Stromal cell of bone marrow (primary cell): ENCODE data around the gene HIVEP3.
A peak's percentile ranks its signal among the peaks of the same experiment; 100 is the strongest.

ENCODE experiments used
- DNase-seq: peaks from one replicate; pipeline ENCODE4 v3.0.0-alpha.2; 2012; ENCODE audit warnings: low read depth

HIVEP3 gene

DNA sequence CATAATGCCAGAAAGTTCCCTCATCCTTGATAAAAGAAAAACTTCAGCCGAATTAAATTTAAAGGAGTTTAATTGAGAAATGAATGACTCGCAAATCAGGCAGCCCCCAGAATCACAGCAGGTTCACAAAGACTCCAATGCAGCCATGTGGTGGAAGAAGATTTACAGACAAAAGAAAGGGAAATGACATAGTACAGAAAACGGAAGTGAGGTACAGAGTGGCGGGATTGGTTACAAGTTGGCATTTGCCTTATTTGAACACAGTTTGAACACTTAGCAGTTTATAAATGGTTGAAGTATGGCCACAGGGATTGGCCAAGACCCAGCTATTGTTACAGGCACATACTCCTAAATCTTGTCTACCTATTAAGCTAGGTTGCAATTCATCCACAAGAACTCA is 46.6 kb downstream of the HIVEP3 start:
- DNase-seq = no peak

DNA sequence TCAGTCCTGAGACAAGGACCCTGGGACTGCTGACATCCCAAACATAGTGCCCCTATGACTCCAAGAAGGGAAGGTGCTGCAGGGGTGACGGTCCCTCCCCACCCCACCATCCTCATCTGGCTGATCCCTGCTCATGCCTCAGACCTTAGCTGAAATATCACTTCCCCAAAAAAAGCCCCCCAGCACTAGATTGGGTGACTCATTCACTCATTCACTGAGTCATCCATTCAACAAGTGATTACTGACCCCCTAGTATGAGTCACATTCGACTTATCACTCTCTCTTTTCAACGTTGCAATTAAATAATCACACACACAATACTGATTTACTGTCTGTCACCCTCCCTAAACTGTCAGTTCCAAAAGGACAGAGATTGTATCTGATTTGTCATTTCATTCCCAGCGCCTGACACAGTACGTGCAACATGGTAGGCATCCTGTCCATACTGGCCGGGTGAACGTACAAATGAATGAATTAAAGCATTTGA is 48.6 kb downstream of the HIVEP3 start:
- no peak for DNase-seq

DNA sequence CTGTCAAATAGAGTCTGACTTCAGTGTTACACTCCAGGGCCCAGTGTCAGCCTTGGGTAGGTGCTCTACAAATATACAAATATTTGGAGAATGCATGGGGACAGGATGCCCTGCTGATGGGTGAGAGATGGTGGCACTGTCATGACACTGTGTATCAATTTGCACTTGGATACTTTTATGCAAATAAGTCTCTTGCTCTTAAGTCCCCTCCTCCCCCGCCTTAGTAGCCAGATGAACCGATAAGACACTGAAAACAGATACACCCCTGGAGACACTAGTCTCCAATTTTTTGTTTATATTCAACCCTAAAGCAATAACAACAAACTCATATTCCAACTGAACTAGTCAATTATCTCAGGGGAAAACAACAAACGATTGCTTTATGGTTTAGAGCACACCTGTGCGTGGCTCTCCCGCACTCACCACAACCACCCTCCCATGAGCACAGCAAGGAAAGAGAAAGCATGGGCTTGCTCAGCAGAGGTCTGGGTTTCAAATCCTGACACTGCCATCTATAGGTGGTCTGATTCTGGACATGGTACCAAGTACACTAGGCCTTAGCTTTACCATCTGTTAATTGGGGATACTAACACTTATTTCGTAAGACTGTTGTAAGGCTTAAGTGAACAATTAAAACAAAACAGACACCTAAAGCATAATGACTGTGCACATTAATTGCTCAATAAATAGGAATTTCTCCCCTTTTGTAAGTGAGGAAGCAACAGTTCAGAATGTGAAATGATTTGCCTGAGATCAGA is 50.3 kb downstream of the HIVEP3 start:
- DNase-seq = no peak

DNA sequence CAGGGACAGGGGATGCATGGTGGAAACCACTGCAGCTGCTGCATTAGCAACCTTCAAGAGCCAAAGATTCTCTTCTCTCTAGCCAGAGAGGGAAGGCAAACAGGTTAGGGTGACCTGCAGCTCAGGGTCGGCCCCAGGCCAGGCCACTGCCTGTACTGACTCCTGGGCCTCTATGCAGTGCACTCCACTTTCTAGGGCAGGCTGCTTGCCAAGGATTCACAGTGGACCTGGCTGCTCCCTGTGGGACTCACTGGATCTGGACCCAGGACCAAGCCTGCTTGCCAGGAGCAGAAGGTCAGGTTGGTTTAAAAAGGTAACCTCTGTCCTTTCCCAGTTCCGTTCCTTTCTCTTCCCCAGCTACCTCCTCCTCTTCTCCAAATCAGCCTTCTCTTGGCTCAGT is 52.4 kb downstream of the HIVEP3 start:
- DNase-seq = no peak

DNA sequence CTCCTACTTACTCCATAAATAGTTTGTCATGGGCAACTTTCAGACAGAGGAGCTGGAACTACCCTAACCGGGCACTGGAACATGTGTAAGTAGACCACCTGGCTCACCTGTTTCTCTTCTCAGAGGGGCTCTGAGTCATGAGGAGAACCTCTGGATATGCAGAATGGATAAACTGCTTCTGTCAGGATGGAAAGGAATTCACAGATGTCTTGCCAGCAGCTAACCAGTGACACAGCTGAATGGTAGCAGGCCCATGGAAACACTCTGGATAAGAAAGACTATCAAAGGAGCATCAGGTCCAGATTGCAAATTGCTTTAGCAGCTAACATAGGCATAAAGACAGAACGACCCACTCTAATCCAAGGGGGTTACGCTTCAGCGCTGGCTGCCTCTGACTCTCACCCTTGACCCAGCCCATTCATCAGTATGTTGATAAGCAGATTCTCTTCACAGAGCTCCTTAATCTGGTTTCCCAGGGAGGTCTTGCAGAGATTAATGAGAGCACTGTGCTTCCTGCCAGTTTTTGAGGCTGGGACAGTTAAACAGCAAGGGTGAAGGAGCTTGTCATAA is 54.2 kb downstream of the HIVEP3 start:
- DNase-seq = no peak

DNA sequence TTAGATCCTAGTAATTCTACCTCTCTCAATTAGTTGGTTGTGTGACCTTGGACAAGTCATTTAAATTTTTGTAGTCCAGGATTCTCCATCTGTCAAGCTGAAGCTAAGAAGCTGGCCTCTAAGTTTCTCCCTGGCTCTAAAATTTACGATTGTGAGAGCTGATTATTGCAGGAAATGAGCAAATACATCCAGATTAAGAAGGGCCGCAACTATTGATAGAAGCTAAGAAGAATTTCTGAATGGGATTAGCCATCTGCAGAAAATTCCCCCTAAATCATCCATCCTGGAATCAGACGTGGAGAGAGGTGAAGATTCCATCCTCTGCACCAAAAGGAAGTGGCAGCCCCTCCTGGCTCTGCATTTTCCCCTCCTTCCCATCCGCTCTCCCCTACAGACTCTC is 55.0 kb downstream of the HIVEP3 start:
- no peak for DNase-seq

DNA sequence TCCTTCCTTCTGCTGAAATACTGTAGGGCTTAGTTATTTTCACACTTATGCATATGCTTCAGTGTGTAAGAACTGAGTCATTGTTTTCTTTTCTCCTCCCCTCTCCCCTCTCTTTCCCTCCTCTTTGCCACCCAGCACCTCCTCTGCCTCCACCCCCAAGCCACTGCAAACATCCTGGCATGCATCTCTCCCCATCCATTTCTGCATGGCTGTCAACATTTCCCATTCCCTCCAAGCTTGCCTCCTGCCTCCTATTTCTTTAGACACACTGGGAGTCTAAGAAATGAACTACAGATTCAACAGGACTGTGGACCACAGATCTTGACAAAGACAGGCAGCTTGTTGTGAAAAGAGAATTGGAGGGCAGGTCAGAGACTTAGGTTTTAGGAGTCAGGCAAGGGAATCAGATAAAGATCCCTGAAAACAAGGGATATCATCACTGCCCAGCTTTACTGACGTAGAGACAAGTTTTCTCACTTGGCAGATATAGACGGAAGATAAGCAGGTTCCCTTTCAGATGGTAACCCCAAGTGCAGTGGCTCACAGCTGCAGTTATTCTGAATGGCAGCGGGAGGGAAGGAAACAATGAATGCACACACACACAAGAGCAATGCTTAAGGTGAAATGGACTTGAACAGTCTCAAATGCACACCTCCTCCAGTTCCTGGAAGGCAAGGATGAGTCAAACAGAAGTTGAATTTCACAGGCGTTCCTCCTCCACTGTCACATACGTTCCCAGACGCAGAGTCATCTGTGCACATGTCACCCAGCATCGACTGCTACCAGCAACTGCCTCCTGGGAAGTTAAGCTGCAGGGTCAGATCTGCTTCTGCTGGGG is 56.1 kb downstream of the HIVEP3 start:
- no peak for DNase-seq

DNA sequence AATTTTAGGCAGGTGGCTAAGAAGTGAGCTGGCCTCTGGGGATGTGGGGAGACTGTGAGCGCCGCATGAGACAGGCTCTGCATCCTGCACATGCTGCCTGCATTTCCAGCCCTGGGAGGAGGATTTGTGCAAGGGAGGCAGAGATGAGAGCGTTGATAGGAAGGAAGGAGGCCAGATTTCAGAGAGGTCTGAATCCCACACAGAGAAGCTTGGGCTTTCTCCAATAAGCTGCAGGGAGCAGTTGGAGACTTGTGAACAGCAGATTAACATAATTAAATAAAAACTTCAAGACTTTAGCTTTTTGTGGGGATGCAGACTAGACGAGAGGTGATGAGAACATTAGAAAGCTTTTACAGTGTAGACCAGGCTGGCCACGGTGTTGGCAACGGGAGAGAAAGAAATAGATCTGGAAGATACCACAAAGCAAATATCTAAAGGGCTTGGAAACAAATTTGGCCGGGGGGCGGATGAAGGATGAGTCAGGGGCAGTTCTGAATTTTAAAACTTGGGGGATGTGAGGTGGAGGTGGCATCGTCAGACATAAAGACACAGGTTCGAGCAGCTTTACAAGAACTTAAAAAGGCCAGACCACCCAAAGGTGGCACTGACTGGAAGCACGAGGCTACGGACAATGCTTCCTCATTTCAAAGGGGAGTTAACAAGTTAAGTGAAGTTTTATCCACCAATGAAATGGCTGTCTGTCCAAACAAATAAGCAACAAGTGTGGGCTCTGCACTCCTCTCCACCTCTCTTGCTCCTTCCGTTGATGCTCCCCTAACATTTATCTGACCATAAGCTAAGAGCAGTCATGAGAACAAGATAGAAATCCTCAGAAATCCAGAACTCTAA is 57.0 kb downstream of the HIVEP3 start:
- DNase-seq = no peak

DNA sequence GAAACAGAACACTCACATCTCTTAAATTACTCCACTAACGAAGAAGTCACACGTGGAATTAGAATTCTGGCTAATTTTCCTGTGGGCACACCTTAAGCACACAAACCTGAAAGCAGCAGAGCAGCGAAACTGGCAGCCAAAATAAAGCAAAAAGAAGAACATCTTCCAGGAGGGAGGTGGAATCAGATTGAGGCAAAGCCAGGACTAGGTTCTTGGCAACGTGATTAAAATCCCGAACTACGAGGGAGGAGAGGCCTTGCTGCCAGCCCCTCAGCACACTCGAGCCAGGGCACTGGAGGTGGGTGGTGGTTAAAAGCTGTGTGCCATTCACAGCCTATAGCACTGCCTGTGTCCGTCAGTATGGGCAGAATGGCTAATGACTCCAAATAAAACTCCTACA is 58.0 kb downstream of the HIVEP3 start:
- no peak for DNase-seq

DNA sequence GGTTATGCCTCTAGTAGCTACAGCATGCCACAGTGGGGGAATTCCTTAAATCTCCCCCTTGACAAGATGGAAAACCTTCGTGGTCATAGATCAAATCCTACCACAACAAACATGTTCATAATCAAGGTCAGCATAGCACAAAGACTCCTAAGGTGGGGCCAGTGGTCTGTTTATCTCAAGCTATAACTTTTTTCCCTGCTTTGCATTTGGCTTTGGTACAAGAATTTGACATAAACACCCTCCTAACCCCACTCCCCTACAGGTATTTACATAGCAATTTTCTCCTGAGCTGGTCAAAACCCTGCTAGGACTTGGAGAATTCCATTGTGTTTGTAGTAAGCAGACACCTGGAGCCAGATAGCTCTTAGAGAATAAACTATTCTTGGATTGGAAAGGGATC is 58.5 kb downstream of the HIVEP3 start:
- no peak for DNase-seq

DNA sequence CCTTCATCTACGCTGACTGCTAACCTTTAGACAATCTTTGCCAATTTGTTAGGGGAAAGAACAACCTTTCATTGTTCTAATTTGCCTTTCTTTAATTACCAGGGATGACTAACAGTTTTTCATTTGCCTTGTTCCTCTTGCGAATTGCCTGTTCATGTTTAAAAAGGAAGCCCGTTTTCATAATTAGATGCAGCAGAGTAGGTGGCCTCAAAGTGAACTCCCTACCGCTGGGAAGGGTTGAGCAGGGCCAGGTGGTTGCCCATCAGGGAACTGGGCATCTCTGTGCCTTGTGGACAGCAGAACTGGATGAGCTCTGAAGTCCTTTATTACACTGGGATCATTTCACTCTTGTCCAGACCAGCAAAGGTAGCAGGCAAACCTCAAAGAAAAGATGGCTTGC is 59.0 kb downstream of the HIVEP3 start:
- DNase-seq = no peak

DNA sequence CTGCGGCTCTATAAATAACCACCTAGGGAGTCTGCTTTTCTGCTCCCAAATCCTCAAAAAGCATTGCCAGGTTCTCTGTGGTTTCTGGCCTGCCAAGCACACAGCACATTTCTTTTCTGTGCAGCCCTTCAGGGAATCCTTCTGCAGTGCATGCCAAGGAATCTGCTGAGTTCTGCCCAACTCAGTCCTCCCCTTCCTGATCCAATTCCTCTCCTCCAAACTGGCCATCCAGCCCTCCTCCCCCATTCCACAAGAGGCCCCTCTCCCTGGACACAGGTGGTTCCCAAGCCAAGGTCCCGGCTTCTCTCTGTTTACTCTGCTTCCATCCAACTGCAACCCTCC is 61.8 kb downstream of the HIVEP3 start:
- peak; percentile 65 for DNase-seq

DNA sequence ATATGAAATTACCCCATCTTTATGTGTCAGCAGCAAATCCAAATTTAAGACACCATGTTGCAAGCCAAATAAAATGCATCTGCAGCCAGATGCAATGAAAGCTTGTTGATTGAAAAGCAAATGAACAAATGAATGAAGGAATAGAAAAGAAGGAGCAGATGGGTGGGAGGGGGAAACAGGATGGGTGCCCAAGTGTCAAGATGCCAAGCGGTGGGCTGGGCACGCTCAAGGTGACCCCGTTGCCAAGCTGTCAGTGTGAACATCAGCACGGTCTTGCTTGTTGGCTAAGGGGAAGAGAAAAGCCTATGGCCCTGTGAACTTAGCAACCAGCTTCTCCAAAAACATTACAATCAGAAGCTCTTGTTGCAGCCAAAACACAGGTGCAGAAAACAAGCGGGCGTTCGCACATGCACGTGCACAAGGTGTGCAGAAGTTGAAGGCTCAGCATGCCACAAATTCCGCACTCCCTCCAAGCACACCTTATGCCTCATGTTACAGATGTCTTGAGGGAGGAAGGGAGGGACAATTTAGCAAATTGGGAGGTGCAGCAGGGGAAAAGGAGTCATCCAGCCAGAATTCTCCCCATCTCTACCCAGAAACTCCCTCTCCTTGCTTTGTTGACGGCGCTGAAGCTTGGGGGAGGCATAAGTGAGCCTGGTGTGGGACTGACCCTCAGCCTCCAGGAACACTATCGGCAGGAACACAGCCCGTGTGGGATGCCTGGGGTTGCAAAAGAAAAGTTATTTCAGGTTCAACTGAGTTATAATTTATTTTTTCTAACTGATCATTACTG is 62.4 kb downstream of the HIVEP3 start:
- DNase-seq = no peak

DNA sequence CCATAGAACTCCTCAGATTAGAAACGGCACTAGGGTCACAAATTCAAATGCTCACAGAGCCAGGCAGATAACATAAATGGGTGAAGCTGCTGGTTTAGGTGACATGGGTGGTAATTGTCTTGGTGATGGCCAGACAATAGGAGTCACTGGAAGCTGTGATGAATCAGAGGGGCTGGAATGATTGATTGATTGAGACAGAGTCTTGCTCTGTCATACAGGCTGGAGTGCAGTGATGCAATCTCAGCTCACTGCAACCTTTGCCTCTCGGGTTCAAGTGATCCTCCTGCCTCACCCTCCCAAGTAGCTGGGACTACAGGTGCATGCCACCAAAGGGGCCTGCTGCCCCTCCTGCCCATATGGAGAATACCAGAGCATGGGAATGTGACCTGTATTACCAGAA is 63.0 kb downstream of the HIVEP3 start:
- DNase-seq = no peak

DNA sequence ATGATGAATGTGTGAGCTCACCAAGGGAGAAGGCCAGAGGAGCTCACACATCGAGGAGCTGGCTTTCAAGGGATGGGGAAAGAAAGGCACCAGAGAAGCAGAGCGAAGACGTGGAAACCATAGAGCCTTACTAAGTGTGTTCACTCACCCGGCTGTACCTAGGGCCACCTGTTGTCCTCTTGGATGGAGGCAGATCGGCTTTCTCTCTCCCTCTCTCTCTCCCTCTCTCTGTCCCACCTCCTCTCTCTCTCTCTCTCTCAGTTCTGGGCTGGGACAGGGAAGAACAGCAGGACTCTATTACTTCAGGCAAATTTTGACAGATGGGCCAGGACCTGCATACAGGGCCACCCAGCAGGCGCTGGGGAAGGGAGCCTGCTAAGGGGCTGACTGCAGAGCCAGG is 64.8 kb downstream of the HIVEP3 start:
- no peak for DNase-seq

DNA sequence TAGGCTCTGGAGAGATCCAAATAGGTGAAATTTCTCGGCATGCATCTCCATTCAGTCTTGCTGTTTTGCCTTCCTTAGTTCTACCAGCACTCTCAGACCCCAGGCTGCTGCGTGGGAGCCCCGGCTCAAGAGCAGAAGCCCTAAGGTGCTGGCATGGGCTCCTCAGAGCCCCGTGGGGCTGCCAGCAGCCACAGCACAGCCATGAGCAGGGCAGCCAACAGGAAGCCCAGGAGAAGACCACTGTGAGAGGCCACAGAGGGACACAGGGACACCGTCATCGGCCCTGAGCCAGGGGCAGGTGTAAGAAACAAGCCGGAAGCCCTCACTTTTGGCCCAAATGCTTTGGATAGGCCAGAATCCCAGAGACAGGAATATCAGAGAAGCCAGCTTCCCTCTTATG is 66.6 kb downstream of the HIVEP3 start:
- DNase-seq = no peak

DNA sequence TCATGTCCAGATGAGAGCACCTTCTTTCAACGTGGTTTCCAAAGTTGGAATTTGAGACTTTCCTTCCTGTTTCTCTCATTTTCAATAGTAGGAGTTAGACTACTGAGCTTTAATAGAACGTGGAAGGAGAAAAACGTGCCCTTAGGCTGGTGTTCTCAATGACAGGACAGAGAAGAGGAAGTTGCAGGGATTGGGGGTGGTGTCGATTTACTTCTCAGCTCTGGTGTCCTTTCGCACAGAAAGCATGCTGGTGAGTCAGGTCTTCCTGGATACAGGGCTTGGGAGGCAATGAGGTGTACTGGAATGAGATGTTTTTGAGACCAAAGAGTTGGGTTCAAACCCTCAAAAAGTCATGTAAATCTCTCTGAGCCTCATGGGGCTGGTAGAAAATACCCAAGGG is 67.1 kb downstream of the HIVEP3 start:
- no peak for DNase-seq

DNA sequence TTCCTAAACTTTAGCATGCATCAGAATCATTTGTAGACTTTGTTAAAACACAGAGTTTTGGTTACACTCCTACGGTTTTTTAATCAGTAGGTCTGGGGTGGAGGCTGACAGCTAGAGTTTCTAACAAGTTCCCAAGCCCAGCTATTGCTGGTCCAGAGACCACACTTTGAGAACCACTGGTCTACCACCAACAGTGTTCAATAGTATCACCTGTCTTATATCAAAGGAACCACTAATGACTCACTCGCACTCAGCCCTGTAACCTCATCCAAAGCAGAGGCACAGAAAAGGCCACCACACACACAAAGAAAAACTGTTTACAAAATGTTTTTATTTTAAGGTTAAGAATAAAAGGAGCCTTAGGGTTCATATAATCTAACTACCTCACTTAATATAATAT is 68.7 kb downstream of the HIVEP3 start:
- no peak for DNase-seq

DNA sequence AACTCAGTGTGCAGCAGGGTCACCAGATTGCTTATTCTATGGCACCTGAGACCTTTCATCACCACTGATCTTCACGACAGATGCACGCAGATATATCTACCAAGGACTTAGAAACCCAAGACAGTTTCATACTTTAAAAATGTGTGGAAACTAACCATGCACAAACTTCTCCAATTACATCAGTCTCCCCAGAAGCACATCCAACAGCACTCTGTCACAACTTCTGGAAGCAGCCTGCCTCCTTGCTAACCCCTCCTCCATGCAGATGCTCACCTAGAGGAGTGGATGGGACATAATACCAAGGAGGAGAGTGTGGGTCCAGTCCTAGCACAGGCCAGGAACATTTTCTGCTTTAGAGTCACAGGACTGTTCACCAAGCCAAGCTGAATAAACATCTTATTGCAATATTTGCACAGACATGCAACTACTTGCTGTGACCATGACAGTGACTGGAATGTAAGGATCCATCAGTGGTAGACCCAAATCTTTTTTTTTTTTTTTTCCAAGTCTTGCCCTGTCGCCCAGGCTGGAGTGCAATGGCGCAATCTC is 69.4 kb downstream of the HIVEP3 start:
- no peak for DNase-seq

DNA sequence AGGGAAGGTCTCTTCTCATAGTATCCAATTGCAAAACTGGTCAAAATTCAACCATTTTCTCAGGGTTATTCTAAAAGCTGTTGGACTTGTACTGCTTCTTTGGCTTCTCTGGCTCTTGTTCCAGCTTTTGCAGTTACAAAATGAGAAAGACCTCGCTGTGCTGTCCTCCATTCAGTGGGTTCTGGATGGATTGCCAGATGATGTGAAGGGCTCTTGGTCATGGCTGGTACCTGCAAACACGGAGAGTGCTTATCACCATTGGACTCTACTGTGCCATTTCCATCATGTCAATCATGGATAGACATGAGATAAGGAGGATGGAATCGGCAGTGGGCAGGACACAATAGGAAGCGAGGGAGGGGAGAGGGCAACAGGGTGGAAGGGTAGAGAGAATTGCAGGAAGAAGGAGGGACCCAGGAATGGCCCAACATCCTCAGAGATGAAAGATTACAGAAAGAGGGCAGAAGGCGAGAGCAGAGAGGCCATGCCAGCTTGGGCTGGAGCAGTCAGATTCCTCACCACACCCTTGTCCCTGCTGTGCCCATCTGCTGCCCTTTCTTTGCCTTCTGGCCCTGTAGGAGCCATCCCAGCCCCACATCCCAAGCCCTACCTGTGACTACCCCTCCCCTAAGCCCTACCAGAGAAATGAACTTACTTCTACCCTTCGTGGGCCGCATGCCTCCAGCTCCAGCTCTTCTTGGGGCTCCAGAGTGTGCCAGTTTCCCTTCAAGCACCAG is 70.3 kb downstream of the HIVEP3 start:
- no peak for DNase-seq
